Astrocyte of the hippocampus (primary cell): ENCODE measurements around the gene GPR160.
"Not testable (repeated sequence)": the region's sequence is repeated elsewhere in the genome, so short reads cannot be mapped to it uniquely, and the experiment has no call there.

Source experiments
- DNase-seq: peaks from one replicate; pipeline ENCODE4 v3.0.0; 2011; ENCODE audit warnings: low read depth, low spot score

The GPR160 gene, protein sequence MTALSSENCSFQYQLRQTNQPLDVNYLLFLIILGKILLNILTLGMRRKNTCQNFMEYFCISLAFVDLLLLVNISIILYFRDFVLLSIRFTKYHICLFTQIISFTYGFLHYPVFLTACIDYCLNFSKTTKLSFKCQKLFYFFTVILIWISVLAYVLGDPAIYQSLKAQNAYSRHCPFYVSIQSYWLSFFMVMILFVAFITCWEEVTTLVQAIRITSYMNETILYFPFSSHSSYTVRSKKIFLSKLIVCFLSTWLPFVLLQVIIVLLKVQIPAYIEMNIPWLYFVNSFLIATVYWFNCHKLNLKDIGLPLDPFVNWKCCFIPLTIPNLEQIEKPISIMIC

DNA sequence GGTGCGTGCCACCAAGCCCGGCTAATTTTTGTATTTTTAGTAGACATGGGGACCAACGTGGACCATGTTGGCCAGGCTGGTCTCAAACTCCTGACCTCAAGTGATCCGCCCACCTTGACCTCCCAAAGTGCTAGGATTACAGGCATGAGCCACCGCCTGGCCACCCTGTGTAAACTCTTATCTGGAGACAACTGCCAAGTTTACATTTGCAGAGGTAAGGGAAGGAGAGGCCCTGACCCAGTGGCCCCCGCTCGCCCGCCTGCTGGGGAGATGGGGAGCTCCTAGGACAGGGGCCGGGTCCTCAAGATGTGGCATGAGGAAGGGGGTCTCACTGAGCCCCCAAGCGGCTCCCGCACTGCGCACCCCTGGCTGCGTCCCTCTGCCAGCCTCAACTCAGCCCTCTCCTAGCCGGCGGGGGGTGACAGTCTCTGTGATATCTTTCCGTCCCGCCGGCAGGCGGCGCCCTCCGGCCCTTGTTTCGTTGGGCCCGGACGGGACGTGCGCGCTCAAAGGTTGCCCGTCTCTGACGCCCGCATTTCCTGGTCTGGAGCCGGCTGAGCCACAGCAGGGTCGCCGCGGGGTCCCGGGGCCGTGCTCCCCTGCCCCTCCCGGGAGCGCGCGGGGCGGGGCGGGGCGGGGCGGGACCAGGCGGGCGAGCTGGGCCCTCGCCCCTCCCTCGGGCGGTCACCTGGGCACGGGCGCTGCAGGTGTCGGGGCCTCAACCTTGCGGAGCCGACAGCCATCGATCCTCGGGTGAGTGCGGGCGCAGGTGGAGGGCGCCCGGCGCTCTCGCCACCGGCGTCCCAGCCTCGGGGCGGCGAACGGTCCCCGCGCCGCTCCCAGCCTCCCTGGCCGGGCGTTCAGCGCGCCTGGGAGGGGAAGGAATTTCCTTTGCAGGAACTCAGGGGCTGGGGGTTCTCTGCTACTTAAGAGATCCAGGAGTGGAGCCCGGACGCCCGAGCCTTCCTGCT is at the start of gene GPR160:
Gene GPR160, plus strand, starts transcription at position 533 of the 971 bp plus-strand sequence. CDS start 45,978 bp downstream, outside the sequence.
- peak; percentile 61 for DNase-seq

DNA sequence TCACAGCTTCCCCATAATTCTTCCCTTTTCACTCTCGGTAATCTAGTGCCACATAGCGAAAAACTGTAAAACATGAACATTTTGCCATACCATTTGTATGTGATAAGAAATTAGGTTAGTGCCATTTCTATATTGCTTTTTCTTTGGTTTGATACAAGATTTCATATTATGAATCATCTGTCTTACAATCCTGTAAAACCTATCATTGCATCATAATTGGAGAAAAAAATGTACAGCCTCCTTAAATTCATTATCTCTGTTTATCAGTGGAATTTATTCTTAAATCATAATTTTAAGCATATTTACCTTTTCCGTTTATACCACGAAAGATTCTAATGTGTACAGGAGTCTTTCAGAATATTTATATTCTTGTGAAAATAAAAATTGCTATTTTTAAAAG is 47.4 kb upstream of the GPR160 start:
- DNase-seq: no peak

DNA sequence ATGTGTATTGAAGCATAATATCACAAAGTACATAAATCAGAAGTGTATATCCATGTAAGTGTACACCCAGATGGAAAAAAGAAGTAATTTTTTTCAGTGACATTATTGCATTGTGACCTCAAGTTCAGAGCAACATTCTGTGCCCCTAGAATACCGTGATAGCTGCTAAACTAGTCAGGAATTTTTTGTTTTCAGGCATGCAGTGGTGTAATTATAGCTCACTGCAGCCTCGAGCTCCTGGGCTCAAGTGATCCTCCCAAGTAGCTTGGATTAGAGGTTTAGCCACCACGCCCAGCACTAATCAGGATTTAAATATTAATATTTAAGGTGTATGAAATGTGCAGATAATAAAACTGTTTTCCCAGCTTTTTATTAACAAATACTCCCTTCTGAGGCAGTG is 45.6 kb upstream of the GPR160 start:
- no peak for DNase-seq

DNA sequence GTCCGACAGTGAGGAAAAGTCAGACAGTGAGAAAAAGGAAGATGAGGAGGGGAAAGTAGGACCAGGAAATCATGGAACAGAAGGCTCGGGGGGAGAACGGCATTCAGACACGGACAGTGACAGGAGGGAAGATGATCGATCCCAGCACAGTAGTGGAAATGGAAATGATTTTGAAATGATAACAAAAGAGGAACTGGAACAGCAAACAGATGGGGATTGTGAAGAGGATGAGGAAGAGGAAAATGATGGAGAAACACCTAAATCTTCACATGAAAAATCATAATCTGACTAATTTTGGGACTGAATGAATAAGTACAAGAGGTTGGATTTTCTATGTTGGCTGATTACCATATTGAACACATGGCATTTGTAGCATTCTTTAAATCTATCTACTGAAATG is 45.0 kb upstream of the GPR160 start:
- no peak for DNase-seq

DNA sequence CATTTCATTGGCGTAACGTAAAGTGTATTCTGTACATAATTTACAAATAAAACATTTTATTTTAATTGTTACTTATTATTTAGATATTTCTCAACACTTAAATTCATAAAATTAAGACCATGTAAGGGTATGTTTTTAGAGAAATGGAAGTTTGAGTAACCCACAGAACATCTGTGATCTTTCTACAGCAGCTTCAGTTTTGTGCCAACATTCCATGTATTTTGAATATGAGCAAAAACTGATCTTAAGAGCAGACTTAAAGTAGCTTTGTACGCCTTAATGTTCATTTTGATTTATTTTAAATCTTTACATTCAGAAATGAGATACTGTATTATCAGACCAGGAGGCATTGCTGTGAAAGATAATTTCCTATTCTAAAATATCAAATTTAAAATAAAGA is 44.0 kb upstream of the GPR160 start:
- no peak for DNase-seq

DNA sequence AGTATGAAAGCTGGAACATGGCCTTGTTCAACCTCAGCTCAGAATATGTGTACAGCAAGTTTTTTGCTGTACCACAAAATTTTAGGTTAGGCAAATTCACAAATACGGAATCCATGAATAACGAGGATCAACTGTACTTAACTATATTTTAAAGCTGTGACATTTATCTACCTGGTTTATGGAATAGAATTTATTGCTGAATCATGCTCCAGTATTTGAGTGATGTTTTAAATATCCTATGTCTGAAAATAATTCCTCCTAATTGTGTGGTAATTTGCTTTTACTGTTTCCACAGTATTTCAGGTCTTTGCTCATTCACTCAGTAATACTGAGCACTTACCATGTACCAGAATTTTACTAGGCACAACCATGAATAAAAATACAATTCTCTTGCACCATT is 41.7 kb upstream of the GPR160 start:
- no peak for DNase-seq

DNA sequence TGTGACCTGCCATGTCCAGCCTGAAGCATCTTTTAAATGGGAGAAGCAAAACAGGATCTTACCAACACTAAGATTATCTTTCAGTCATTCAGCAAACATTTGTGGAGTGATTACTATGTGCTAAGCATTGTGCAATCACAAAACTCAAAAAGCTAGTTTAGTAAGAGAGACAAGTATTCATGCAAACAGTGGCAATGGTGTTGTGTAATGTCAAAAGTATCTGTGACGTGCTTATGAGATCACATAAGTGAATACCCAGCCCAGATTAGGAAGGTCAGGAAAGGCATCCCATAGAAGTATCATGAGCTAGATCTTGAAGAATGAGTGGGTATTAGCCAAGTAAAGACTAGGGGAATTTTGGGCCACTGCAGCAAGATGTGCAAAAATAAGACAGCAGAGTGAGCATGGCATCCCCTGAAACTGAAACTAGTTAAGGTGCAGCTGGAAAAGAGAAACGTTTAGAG is 39.1 kb upstream of the GPR160 start:
- DNase-seq: peak; percentile 31

DNA sequence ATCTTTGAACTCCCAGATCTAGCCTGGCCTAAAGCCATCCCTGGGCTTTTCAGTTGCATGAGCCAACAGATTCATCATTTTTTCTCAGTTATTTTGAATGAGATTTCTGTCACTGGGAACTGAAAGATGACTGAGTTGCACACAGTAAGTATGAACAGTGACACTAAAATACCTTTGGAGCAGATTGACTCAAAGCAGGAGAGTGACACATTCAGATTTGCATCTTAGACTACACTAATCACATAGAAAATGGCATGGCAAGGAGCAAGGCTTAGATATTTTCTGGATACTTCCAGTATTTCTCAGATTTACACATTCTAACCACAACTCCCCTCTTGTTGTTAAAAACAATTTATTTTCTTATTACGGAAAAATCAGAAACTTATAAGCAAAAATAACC is 38.4 kb upstream of the GPR160 start:
- no peak for DNase-seq

DNA sequence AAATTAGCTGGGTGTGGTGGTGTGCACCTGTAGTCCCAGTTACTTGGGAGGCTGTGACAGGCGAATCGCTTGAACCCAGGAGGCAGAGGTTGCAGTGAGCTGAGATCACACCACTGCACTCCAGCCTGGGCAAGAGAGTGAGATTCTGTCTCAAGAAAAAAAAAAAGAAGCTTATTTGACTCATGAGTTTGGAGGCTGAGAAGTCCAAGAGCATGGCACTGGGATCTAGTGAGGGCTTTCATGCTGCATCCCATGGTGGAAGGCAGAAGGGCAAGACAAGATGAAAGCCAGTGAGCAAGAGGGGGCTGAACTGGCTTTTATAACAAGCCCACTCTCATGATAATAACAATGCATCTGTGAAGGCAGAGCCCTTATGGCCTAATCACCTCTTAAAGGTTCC is 37.7 kb upstream of the GPR160 start:
- DNase-seq: no peak

DNA sequence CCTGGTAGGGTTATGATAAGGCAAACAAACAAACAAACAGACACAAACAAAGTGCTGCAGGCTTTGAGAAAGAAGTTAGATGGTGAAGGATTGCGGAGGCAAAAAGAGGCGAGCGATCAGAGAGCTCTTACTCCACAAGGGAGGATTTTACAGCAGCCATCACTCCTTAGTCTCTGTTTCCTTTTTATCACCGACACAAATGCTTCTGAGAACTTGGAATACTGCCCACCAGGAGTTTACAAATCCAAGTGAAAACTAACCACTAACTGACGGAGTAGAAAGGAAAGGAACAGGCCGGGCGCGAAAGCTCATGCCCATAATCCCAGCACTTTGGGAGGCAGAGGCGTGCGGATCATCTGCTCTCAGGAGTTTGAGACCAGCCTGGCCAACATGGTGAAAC is 35.6 kb upstream of the GPR160 start:
- peak; percentile 12 for DNase-seq

DNA sequence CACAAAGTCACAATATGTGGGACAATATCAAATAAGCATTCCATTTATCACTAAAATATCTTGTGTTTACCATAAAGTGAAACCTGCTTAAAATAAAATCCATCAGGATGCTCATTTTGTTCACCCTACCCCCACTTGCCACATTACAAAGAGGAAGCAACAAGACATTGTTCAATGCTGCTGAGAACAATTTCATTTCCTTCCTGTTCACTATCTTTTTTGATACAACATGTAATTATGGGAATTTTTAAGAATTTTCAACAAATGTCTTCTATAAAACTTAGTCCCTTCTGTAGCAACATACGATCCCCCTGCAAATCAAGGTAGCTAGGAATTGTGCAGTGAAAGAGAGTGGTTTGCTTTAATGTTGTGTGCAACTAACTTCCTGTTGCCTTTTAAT is 34.9 kb upstream of the GPR160 start:
- DNase-seq: no peak

DNA sequence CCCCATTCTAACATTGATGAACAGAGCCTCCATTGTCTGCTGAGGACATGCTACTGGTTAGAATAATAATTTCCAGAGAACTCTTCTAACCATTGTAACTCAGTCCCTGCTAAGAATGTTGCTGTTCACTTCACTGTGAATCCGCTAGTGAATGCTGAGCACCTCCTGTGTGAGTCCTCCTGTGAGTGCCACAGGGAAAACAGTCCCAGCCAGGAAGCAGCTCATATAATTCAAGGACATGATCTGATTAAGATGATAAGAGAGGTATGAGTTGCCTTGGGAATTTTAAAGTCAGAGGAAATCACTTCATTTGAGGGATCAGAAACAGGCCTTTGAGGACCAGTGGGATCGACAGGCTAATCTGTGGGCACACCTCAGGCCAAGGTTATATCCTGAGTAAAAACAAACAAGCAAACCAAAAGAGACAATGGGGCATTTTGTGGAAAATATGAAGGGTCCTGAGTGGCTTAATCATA is 33.9 kb upstream of the GPR160 start:
- DNase-seq: no peak

DNA sequence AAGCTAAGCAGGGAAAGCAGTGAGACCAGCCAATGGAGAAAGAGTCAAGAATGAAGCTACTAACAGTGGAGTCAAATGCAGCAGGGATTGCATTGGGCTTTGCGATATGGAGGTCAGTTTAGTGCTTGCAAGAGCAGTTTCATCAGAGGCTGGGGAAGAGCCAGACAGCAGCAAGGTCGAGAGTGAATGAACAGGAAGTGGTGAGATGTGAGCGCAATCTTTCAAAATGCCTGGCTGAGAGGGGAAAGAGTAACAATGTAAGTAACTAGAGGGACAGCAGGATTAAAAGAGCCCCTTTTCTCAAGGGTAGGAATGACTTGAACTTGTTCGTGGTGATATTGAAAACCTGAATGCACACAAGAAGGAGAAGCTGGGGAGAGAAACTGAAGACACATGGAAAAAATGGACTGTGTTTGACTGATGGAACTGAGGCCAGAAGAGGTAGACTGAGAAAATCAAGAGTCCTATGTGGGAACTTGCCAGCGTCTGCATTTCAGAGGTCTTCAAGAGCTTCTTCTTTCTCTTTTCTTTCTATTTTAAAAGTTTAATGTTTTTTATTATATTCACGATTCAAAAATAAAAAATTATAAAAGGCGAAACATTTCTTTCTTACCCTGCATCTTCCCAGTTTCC is 30.6 kb upstream of the GPR160 start:
- DNase-seq: peak; percentile 22

DNA sequence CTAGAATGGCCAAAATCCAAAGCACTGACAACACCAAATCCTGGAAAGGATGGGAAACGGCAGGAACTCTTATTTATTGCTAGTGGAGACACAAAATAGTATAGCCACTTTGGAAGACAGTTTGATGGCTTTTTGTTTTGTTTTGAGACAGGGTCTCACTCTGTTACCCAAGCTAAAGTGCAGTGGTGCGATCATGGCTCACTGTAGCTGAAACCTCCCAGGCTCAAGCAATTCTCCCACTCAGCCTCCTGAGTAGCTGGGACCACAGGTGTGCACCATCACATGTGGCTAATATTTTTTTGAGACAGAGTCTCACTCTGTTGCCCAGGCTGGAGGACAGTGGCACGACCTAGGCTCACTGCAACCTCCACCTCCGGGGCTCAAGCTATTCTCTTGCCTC is 27.3 kb upstream of the GPR160 start:
- no peak for DNase-seq

DNA sequence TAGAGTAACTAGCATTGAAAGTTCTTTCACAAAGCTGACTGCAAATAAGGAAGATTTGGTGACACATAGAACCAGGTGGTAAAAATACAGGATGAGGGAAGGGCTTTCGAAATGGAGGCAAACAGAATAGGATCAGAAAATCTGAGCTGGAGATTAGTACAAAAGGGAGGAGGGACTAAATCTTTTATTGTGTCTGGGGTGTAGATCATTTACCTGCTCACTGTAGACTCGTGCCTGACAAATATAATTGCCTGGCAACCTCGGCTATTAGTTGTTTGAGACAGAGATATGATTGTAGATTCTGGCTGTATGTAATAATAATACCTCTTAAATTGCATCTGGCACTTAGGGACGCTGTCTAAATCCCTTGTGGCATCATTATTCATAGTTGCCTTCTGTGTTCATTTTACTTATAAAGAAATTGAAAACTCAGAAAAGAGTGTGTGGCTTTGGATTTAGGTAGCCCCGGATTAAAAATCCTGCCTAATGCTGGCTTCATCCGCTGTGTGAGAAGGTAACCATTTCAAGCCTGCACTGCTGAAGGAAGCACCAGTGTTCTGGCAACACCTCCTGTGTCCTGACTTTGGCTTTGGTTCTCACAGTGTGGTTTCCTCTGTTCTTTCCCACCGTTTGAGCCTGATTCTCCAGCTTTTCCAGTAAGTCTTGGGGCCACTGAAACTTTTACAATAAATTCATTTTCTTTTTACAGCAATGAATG is 25.0 kb upstream of the GPR160 start:
- no peak for DNase-seq

DNA sequence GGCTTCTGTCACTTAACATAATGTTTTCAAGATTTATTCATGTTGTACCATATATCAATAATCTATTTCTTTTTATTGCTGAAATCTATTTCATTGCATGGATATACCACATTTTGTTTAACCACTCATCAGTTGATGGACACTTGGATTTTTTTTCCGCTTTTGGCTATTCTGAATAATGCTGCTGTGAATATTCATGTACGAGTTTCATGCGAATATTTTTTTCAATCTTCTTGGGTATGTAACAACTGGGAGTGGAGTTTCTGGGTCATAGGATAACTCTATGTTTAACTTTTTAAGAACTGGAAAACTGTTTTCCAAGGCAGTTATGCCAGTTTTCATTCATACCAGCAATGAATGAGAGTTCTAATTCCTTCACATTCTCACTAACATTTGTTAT is 21.7 kb upstream of the GPR160 start:
- DNase-seq: no peak

DNA sequence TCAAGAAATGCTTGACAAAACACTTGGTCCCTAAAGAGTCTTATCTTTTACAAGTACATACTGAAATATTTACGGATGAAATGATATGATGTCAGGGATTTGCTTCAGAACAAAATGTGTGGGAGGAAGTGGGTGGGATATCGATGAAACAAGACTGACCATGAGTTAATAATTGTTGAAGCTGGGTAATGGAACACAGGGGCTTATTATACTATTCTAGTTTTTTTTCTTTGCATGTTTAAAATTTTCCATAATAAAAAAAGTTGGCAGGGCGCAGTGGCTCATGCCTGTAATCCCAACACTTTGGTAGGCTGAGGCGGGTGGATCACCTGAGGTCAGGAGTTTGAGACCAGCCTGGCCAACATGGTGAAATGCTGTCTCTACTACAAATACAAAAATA is 18.5 kb upstream of the GPR160 start:
- DNase-seq: not testable (repeated sequence)

DNA sequence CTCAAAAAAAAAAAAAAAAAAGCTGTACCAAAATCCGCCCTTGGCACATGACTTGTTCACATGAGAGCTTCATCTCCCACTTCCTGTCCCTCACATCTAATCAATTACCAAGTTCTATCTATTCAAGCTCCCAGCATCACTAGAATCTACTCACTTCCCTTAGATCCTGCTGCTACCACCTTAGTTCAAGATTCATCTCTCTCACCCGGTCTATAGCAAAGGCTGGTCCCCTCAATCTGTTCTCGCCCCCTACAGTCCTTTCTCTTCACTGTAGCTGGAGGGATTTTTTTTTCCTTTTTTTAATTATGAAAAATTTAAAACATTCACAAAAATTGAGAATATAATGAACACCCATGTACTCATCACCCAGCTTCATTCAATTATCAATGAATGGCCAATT is 16.7 kb upstream of the GPR160 start:
- no peak for DNase-seq

DNA sequence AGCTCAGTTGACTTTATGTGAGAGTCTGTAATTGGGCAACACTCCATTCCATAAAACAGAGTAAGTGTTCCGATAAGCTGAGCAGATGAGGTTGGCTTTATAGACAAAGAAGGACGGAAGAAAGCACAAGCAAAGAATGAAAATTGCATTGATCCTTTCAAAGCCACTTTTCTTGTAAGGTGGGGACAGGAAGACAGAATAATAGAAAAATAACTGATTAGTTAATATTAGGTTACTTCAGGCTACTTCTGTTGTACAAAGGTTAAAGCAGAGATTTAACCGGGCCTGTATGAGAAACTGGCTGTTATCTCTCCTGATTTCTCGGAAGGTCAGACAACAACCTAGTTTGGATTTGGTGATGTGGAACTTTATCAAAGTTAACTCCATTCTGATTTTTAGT is 15.5 kb upstream of the GPR160 start:
- DNase-seq: no peak

DNA sequence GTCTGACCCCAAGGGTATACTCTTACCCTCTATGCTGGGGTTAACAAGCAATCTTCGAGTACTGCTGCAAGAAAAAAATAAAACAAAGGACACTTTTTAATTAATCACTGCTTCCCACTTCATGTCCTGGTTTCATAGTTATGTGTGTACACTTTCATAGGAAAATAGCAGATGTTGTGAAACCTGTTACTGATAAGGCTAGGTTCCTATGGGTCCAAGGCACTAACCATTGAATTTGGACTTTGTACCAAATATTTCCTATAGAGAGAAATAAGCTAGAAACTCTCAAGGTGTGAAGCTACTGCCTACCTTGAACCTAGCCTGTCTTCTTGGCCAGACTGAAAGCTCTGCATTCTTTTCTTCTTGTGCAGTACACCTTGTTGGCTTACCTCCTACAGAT is 14.6 kb upstream of the GPR160 start:
- DNase-seq: no peak

DNA sequence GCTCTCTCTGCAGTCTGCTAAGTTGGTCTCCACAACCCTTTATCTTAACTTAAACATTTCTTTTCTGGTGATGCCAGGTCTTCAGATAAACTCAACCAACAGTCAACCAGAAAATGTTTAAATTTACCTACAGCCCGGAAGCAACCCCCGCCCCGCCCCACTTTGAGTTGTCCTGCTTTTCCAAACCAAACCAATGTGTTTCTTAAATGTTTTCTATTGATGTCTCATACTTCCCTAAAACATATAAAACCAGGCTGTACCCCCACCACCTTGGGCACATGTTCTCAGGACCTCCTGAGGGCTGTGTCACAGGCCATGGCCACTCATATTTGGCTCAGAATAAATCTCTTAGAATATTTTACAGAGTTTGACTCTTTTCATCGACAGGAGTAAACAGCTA is 13.2 kb upstream of the GPR160 start:
- DNase-seq: no peak
